ENCODE results near the gene WNT1.

WNT1 gene

DNA sequence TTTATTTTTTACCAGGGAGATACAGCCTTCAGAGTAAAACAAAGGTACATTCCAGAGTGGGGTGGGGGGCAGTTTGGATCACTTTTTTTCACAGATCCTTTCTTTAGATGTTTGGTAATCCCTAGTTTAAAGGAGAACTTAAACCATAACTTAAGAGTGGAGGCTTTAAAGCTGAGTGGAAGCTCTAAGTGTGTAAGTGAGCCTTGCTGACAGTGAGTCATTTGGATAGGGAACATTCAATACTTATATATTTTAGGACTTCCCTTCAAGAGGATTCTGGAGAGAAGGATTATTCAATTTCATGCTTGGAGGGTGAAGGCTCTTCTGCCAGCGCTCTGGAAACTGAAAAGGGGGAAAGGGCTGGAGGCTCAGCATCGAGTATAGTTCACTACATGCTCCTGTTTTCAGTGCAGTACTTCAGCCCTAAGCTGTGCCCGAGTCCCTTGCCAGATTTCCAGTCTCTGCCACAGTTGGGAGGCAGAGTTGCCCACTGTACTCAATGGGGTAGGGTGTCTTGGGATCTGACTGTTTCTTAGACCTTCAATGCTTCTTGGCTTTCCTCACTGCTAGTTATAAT is 32.1 kb downstream of the WNT1 start:
- ATAC-seq: no peak

DNA sequence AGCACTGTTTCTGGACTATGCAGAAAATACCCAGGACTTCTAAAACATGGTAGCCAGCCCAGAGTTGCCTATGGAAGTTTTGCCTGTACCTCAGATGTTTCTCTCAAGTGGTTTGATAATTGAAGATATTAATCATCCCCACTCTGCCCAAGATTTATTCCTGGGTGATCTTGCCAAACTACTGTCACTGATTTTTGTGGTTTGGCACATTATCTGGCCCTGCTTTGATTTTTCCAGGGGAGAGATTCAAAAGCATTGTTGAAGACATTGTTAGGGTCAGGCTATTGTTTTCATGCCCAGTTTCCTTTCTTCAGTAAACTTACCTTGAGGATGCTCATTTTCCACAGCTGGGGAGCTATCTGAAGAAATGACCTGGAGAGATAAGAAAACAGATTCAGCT is 34.6 kb downstream of the WNT1 start:
- no peak for ATAC-seq

DNA sequence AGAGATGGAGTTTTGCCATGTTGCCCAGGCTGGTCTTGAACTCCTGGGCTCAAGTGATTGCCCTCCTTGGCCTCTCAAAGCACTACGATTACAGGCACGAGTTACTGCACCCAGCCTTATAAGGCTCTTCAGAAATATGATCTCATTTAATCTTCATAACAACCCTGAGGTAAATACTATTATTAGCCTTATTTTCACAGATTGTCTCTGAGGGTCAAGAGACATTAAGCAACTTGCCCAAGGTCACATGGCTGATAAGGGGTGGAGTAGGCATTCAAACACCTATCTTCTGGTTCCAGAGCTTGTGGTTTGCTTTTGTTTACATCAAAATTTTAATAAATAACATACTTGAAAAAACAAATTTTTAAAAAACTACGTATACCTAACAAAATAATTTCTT is 35.3 kb downstream of the WNT1 start:
- ATAC-seq: no peak

DNA sequence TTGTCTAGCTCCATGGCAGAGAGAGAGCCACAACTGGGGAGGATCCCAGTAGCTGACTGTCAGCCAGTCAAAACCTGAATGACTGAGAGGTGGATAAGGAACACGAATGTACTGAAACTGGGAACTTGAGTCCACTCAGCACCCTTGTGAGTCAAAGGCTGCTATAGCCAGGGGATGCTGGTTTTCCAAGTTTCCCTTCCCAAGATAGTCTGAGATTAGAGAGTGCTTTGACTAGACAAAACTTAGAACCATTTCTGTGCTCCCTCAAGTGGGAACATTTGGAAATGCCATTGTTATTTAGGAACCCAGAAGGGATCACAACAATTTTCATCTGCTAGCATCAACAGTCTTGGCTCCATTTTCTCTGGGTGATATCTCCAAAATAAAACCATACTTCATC is 36.4 kb downstream of the WNT1 start:
- no peak for ATAC-seq

DNA sequence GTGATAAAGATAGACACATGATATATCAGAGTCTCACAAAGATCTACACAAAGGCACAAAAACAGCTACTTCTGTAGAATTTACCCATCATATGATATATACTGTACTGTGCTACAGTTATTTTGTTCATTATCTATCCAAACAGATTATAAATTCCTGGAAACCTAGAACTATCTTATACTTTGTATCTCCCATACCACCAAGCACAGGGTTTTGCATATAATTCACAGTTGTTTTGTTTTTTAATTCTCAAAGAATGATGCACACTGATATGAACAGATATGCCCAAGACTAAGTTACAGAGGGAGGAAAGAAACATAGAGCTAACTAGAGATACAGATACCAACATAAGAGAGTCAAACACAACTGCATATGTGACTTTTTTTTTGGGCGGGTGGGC is 37.1 kb downstream of the WNT1 start:
- no peak for ATAC-seq

DNA sequence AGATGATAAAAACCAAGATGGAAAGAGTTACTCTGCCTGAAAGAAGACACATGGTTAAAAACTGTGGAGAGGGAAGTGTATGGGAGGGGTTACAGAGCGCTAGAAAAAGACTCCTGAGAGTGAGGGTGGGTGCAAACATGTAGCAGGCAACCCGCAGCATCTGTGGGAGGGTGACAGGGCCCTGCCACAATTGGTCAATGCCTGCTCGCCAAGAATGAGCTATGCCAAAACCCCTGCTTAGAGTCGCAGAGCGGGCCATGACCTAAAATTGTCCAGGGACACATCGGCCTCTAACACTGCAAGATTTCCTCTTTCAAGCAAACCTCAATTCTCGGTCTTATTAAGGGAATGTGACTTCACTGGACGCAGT is 39.8 kb downstream of the WNT1 start:
- peak; percentile 2 to 5 for ATAC-seq

DNA sequence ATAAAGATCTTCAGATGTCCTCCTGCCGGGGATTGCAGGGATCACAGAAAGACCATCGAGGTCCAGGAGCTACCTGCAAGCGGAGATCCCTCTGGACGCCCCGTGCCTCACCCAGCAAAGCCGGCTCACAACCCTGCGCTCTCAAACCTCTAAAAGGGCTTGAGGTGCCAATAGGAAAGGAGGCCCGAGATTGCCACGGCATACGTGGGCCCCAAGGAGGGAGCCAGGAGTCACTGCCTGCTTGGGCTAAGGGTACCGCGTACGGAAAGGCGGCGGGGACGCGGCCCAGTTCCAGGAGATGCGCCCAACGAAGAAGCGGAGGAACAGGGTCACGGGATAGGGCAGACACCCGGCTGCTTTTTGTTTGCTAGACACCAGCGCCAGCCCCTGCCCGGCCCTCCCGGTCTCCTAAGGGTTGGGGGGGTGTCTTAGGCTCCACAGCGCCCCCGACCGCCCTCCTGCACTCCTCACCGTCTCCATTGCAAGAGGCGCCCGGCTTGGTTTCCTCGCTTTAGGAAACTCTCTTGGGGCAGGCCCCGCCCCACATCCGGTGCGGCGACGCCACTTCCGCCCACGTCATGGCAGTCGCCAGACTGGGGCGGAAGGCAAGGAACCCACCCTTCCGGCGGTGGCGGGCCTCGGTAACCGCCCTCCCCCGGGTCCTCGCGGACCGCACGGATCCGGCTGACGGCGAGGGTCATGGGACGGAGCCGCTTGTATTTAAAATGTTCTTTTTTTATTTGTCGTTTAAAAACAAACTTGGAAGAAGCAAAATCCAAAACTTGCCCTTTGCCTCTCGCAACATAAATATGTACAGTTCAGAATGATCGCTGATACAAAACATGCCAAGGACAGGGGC is 40.4 kb downstream of the WNT1 start, which contains the start of gene PRKAG1:
Gene PRKAG1, minus strand, starts transcription at position 516 of the 859 bp plus-strand sequence. Its CDS starts 36 bp downstream, at position 480.
- ATAC-seq: peak; percentile 94 to 95

DNA sequence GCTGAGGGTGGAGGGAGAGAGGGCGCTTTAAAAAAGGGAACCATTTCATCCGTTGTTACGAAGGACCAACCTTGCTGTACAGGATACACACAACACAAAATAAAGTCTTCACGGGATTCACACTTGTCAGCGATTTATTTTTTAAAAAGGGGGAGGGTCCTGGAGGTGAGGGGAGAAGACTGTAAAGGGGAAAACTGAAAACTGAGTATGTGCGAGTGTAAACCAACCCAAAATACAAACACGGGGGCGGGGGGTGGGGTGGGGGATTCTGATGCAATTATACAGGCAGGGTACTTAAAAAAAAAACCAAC is 41.0 kb downstream of the WNT1 start:
- ATAC-seq: no peak

DNA sequence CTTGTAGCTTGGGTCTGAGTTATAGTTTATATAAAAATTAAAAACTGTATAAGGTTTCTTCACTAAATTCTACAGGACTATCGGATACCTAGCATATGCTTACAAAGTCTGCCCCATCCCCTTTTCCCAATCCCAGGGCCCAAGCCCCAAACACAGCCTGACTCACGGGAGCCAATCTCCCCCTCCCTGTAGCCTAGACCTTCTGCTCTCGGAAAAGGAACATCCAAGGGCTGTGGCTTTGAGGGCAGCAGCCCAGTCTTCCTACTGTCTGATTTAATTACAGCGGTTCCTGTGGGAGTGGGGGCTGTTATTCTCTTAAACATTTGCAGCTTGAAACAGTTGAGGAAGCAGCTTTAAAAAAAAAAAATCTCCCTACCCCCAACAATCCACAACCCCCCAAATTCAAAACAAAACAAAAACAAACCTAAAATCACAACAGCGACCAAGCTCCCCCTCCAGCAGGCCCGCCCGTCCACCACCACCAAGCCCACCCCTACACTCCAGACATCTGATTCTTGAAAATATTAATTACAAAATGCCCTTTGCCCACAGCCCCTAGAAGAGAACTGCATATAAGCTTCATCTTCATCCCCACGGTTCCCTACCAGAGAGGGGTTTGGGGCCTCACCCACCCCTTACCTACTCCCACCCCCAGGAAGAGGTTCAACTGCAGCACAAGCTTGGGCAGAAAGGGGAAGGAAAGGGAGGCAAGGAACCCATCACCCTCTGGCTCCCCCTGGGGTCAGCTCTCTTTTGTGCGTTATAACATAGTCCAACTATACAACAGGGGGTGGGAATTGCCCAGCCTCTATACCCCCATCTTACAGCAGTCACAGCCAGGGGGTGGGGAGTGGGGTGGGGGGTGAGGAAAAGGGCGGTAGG is 41.6 kb downstream of the WNT1 start:
- ATAC-seq: no peak

DNA sequence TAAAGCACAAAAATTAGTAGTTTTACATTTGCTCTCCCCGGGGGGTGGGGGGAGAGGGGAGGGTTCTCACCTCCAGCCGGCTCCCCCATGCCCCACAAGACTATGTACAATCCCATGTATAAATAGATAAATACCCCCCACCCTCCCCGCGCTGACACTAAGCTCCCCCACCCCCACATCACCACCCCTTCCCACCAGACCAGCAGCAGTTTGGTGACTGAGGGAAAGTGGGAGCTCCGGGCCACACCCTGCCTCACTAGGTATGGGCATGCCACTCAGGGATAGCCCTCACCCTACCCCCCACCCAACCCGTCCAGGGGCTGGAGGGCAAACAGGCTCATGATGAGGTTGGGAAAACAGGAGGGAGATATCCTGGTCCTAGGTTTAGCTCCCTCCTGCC is 42.3 kb downstream of the WNT1 start:
- ATAC-seq: no peak

DNA sequence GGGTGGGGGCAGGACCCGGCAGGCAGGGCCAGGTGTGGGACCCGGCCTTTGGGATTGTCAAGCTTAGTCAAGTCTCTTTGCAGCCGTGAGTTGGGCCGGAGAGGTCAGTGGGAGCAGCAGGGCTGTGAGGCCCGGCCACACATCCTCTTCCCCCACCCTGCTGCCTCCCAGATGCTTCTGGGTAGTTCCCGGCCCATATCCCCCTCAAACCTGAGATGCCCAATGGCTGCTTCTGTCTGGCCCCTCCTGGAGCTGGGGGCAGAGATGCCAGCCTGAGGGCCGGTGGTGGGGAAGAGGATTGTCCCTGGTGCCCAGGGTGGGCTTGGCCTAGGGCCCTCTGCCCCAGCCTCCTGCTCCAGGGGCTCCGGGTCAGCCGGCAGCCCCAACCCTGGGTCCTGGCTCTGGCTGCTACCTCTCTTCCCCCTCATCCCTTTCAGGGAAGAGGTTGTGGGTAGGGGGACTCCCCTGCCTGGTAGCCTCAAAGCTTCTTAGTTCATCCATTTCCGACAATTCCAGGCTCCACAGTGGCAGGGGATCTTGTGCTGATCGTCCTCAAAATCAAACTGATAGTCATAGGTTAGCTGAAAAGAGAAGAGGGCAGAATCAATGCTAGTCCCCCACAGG is 43.3 kb downstream of the WNT1 start:
- no peak for ATAC-seq

DNA sequence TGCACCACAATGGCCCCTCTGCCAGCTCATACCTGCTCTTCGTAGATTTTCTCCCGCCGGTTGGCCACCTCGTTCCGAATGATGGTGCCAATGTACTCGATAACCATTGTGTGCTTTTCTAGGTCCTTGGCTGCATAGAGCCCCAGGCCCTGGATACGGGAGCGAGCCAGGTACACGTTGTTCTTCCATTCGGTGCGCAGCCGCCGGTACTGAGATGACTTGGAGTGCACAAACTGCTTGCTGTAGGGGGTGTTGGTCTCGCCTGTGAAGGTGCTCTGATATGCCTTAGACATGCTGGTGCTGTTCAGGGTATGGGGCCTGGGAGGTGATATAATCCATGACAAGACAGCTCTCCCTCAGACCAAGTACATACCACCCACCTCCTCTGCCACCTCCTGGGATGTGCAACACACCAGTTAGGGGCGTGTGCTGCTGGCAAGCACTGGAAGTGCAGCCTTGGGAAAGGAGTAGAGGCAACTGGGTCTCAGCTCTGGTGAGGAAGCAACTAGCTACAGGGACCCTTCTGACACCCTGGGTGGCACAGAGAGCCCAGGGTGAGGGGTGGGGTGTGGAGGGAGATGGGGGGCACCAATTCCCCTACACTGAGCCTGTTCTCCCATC is 44.5 kb downstream of the WNT1 start:
- no peak for ATAC-seq

DNA sequence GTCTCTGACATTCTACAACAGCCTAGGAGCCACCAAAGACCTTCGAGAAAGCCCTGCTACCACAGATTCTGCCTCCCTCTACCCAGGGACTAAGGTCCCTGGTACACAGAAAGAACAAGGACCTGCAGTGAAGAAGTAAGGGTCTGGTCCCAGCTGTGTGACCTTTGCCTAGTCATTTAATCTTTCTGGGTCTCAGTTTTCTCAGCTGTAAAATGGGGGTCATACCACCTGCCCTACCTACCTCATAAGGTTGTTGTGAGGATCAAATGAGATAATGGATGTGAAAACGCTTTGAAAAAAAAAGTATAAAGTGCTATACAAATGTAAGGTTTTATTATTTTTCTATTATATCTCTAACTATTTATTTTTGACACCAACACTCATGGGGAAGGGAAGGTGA is 45.7 kb downstream of the WNT1 start:
- ATAC-seq: no peak

DNA sequence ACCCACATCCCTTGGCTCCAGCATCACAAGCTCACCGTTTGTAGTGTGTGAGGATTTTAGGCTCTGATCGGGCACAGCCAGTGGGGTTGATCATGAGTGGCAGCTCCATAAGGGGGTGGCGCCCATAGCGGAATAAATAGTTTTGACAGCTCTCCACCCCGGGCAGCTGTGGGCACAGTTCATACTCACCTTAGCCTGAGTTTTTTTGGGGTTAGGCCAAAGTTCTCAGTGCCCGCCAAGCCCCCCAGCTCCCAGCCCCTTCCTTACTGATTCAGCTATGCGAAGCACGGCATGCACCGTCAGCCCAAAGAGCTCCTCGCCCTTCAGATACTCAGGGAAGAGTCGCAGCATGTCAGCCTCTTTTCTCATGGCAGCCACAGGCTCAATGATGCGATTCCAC is 46.4 kb downstream of the WNT1 start:
- no peak for ATAC-seq

DNA sequence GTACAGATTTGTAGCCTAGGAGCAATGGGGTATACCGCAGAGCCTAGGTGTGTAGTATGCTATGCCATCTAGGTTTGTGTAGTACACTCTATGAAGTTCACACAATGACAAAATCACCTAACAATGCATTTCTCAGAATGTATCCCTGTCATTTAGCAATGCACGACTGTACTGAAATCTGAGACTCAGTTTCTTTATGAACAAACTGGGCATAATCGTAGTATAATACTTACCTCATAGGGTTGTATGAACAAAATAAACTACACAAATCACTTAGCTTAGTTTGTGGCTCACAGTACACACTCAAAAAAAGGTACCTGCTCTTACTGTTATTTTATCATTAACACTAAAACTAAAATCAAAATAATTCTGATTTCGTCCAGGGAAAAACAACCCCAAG is 47.3 kb downstream of the WNT1 start:
- ATAC-seq: no peak

DNA sequence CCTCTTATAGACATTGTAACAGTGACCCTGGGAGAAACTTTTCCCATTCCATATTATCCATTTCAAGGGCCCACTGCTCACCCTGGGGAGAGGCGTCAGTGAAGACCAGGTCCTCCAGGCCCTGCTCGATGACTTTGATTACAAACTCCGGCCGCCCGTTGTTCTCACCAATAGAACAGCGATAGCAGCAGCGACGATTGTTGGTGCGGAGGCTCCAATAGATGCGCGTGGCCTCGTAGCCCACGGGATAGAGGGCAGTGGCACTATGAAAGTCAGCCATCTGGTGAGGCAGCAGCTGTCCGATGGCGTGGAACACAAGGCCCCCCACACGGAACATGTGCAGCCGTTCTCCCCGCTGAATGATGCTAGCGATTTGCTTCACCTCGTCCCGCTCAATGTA is 48.0 kb downstream of the WNT1 start:
- ATAC-seq: no peak

DNA sequence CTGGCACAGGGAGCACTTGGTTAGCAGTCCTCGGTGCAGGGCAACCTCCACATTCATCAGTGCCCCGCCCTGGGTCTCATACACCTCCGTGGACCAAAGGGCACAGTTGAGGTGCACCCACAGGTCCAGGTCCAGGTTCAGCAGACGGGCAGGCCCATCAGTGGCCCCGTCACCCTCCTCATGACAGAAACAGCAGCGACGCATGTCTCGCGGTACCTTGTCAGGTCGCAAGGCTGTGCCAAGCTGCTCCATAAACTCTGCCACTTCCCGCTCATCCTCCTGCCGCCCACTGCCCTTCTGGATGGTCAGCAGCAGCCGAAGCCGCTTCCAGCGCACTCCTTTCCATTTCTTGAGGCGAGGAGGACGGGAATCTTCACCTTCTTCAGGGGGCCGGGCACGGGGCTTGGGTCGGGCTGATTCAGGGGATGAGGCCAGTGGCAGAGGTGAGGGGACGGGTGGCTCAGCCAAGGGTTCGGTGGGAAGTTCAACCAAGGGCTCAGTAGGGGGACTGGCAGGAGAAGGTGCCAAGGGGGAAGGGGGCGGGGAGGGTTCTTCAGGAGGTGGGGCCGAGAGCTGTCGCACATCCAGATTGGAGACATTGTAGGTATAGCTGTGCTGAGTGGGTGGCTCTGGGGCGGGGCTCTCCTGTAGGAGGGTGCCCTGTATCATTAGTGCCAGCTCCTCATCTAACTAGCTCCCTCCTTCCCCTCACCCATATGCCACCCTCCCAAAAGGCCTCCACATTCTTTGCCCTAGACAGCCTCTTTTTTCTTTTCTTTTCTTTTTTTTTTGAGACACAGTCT is 48.8 kb downstream of the WNT1 start:
- ATAC-seq: no peak

DNA sequence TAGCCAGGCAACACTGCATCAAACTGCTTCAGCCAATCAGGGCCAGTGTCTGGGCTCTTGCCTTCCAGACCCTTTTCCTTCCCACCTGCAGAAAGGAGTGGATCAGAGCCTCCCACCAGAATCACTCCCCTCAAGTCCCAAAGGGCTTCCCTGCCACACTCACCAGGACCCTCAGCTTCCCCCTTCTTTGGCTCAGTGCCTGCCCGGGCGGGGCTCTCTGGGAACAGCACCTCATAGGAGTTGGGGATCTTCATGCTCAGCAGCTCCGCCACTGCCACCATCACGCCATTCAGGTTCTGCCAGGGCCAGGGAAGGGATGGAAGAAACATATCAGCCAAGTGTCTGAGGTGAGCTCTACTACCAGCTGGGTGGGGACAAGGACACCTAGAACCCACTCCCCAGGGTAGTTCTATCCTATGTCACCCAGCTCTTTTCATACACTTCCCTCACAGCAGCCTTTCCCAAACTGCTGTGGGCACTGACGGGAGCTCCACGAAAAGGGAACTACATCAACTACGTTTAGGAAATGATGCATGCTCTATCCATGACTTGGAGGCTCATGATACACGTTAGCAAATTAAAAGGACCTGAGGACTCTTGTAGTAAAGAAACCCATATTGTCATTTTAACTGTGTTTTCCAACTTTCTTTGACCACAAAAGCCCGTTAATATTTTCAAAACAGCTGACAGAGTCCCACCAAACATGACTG is 49.9 kb downstream of the WNT1 start:
- ATAC-seq: no peak

DNA sequence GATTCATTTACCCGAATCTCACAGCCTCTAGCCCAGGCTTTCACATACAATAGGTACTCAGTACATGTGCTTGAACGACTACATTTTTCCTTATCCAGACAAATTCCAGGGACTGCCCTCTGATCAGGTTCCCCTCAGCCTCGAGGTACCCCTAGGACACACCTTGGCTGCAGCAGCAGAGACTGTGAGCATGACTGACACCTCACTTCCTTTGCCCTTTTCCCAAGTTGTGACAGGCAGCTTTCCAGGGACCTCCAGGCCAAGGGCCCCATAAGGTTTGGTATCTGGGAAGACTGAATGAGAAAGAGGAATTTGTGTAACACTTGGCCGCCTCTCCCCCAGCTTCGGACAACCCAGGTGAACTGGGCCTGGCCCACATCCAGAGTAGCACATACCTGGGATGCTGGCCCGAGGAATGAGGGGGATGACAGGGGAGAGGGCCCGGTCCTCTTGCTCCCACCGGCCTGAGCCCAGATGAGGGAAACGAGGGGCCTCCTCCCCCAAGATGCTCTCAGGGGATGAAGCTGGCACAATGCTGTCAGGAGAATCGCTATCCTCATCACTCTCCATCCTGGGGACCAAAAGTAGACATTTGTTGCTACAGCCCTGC is 50.6 kb downstream of the WNT1 start:
- no peak for ATAC-seq

DNA sequence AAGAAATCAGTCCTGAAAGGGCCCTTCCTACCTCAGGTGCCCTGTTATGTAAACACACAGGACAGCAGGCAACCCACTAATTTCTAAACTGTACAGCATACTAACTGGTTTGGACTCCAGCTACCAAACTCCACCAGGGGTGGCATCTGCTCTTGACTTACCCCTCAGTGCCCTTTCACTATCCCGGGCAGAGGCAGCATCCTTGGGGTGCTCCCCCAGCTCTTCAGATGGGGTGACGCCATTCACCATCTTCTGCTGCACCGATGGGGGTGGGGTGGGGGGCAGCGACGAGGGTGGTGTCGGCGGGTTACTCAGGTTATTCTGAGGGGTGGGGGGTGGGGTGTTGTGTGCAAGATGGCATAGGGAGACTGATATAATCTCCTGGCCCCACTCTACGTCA is 52.0 kb downstream of the WNT1 start:
- no peak for ATAC-seq
